ENCODE measurements around the gene XYLB. TPM values are rescaled to one million over a fixed set of nuclear protein-coding genes. Genes with fewer than 3 reads are reported as not detected.

The XYLB gene
- total RNA-seq, 4 donors from 2014 or later = 2.4 to 5.0 (median 2.5) TPM

GRCh38 chr3:38307599-38307998, 39.0 kb upstream of the XYLB start:
- no peaks in the 10 kb centered on the region for H3K4me1 ChIP-seq
- no peaks in the 10 kb centered on the region for H3K27me3 ChIP-seq
- TF ChIP-seq CTCF (IDR thresholded peaks at IDR 0.05) = no peak
- no peak for TF ChIP-seq POLR2A (IDR thresholded peaks at IDR 0.05)
- no peak for DNase-seq
- no peaks in the 10 kb centered on the region for H3K36me3 ChIP-seq
- 89 to 92% methylated on average over 7 to 9 of the region's 12 CpGs for WGBS, 2 donors
- no peak overlapping the region for H3K4me3 ChIP-seq
- no peak overlapping the region for H3K27ac ChIP-seq
- intact Hi-C loops (cut with DNase I) = no loop called here
- H3K9me3 ChIP-seq = no peaks in the 10 kb centered on the region

- WGBS, 2 donors = 65 to 90% methylated on average over 8 to 9 of the region's 9 CpGs
- DNase-seq = no peak
- no peaks in the 10 kb centered on the region for H3K9me3 ChIP-seq
- H3K4me1 ChIP-seq = no peaks in the 10 kb centered on the region
- no peaks in the 10 kb centered on the region for H3K36me3 ChIP-seq
- no peak overlapping the region for H3K4me3 ChIP-seq
- TF ChIP-seq POLR2A (IDR thresholded peaks at IDR 0.05) (no peak), CTCF (IDR thresholded peaks at IDR 0.05) (no peak)
- intact Hi-C loops (cut with DNase I) = no loop called here
- no peak overlapping the region for H3K27ac ChIP-seq
- H3K27me3 ChIP-seq = no peaks in the 10 kb centered on the region
Observed at GRCh38 chr3:38308456-38308855, 38.1 kb upstream of the XYLB start.

GRCh38 chr3:38311476-38311875, 35.1 kb upstream of the XYLB start:
- intact Hi-C loops (cut with DNase I) = no loop called here
- WGBS, 2 donors = 95 to 100% methylated on average over 1 of the region's 1 CpG
- Histone ChIP-seq H3K9me3 (no peaks in the 10 kb centered on the region), H3K36me3 (no peaks in the 10 kb centered on the region), H3K4me3 (no peak overlapping the region), H3K4me1 (no peaks in the 10 kb centered on the region), H3K27me3 (no peaks in the 10 kb centered on the region), H3K27ac (no peak overlapping the region)
- TF ChIP-seq CTCF (IDR thresholded peaks at IDR 0.05) (no peak), POLR2A (IDR thresholded peaks at IDR 0.05) (no peak)
- DNase-seq = no peak

GRCh38 chr3:38311941-38312340, 34.6 kb upstream of the XYLB start:
- intact Hi-C loops (cut with DNase I) = no loop called here
- H3K4me1 ChIP-seq = no peaks in the 10 kb centered on the region
- TF ChIP-seq POLR2A (IDR thresholded peaks at IDR 0.05) = no peak
- no peak for TF ChIP-seq CTCF (IDR thresholded peaks at IDR 0.05)
- H3K27ac ChIP-seq = no peak overlapping the region
- WGBS, 2 donors = 51 to 53% methylated on average over 2 of the region's 2 CpGs
- H3K9me3 ChIP-seq = no peaks in the 10 kb centered on the region
- no peak for DNase-seq
- H3K27me3 ChIP-seq = no peaks in the 10 kb centered on the region
- no peaks in the 10 kb centered on the region for H3K36me3 ChIP-seq
- H3K4me3 ChIP-seq = no peak overlapping the region

- no peaks in the 10 kb centered on the region for H3K27me3 ChIP-seq
- WGBS, 2 donors = 81 to 96% methylated on average over 3 of the region's 3 CpGs
- no peak for DNase-seq
- no peaks in the 10 kb centered on the region for H3K36me3 ChIP-seq
- no peak for TF ChIP-seq POLR2A (IDR thresholded peaks at IDR 0.05)
- no peak for TF ChIP-seq CTCF (IDR thresholded peaks at IDR 0.05)
- intact Hi-C loops (cut with DNase I) = no loop called here
- H3K4me1 ChIP-seq = no peaks in the 10 kb centered on the region
- no peak overlapping the region for H3K27ac ChIP-seq
- no peaks in the 10 kb centered on the region for H3K9me3 ChIP-seq
- H3K4me3 ChIP-seq = no peak overlapping the region
Observed at GRCh38 chr3:38312356-38312755, 34.2 kb upstream of the XYLB start.

Data from esophagus squamous epithelium (tissue), 5 donors.